GM13976 (cell line): ENCODE measurements around the gene SOX5.

Source experiments
- DNase-seq: peaks from one replicate; pipeline ENCODE4 v3.0.0; 2012; ENCODE audit warnings: low spot score
- in situ Hi-C: fragments of 300-500 bp; cut with MboI; formaldehyde crosslinking; loops from one replicate; pipeline ENCODE4 v1.12.0; 2022; ENCODE audit warnings: low sequenced_read_pairs, mixed read lengths, inconsistent platforms; ENCODE audit not compliant: unreplicated experiment
- TF ChIP-seq, protein P1 (sequence below): IDR thresholded peaks from 2 replicates; pipeline ENCODE4 v1.5.1; 2012; ENCODE audit warnings: borderline replicate concordance, mild to moderate bottlenecking; ENCODE audit not compliant: insufficient read depth; ENCODE audit errors: extremely low read depth, missing control alignments, control extremely low read depth

SOX5 gene

DNA sequence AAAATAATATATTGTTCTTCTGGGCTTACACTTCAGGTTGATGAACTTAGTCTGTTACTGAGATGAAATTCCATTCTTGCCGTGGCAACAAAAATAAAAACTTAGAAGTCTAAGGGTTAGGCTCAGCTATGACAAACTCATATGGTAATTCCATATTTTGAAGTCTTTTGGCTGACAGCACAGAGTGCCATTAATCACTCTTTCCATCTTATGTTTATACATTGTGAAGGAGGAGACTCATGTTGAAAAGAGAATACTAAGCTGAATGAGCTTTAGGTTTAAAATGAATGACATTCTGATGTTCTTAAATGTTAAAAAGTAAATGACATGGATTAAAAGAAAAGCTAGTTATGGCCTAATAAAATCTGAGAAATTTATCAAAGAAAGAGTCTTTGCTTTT, 291.9 kb downstream of the SOX5 start:
- DNase-seq, result no peak
- TF ChIP-seq, protein P1, sequence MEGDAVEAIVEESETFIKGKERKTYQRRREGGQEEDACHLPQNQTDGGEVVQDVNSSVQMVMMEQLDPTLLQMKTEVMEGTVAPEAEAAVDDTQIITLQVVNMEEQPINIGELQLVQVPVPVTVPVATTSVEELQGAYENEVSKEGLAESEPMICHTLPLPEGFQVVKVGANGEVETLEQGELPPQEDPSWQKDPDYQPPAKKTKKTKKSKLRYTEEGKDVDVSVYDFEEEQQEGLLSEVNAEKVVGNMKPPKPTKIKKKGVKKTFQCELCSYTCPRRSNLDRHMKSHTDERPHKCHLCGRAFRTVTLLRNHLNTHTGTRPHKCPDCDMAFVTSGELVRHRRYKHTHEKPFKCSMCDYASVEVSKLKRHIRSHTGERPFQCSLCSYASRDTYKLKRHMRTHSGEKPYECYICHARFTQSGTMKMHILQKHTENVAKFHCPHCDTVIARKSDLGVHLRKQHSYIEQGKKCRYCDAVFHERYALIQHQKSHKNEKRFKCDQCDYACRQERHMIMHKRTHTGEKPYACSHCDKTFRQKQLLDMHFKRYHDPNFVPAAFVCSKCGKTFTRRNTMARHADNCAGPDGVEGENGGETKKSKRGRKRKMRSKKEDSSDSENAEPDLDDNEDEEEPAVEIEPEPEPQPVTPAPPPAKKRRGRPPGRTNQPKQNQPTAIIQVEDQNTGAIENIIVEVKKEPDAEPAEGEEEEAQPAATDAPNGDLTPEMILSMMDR, result no peak
- in situ Hi-C loops, result no loop called here

DNA sequence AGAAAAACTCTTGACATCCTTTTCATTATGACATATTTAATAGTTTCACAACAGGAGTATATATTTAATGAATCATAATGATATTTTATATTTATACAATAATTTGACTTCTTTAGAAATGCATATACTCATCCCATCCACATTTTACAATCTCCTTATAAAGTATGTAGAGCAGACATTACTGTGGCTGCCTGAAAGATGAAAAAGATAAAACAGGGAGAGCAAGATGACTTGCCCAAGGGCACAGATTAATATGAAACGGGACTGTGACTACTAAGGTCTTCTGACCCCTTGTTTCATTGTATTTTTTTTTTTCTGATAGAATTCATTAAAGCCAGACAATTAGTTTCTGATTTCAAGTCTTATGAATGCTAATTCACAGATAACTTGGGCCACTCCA, 293.6 kb downstream of the SOX5 start:
- TF ChIP-seq, protein P1, result no peak
- in situ Hi-C loops, result no loop called here
- no peak for DNase-seq

DNA sequence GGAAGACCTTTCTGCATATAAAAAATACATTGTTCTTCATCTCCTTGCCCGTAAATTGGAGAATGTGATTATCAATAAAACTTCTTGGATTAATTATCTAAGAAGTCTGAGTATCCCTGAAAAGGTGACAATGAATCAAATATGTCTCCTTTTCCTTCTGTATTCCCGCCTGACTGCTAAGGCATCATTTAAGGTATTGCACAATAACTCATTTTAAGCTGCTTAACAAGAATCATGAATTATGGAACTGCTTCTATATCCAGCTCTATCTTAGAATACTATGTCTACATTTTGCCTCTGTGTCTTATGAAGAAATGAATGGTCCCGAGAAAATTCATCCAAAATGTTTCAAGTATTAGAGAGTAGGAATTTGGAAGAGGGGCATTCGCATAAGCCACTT, 294.4 kb downstream of the SOX5 start:
- TF ChIP-seq, protein P1, result no peak
- no peak for DNase-seq
- in situ Hi-C loops, result no loop called here

DNA sequence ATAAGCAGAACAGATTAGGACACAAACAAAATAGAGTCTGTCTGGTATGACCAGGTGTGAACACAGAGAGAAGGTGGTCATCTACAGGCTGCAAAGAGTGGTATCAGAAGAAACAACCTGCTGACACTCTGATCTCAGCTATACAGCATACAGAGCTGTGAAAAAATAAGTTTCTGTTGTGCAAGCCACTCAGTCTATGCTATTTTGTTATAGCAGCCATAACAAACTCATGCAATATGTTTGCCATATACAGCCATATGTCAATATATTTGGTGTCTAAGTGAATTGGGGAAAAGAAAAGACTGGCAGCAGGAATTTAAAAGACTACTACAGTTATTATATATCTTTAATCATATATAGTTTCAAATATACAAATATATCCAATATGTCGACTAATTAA, 300.9 kb downstream of the SOX5 start:
- in situ Hi-C loops, result no loop called here
- DNase-seq, result no peak
- TF ChIP-seq, protein P1, result no peak

DNA sequence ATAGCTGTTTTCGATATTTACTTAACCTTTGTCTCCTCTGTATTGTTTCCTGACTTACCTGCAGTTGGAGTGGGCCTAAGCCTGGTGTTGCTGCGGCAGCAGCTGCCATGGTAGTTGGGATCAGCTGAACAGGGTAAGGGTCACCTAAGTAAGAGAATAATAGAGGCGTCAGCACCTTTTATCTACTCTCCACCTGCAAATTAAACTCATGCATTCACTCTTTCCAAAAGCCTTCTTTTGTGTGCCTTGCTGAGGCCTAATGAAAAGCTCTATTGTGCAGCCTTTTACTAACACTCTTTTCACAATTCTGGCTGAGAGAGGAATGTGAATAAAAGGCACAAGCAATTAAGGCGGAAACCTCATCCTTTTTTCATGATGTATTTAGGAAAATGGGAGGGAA, 308.7 kb downstream of the SOX5 start:
- in situ Hi-C loops, result no loop called here
- TF ChIP-seq, protein P1, result no peak
- no peak for DNase-seq

DNA sequence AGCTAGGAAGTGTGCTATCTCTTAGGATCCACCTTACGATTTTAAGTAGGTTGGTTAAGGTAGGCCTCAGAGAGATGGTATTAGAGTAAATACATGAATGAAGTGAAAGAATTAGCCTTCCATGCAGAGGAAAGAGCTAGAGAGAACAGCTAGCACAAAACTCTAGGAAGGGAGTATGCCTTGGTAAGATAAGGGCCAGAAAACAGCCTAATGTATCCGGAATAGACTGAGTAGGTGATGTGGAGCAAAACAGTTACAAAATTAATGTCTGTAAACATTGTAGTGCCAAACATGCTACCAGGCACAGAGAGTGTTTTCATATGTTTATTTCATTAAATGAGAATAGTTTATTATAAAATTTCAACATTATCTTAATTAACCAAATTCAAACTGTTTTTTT, 315.1 kb downstream of the SOX5 start:
- TF ChIP-seq, protein P1, result no peak
- in situ Hi-C loops, result no loop called here
- no peak for DNase-seq
